ENCODE data around the gene NECTIN4. TPM values are rescaled to one million over a fixed set of nuclear protein-coding genes. Genes with fewer than 3 reads are reported as not detected.
A peak's percentile ranks its signal among the peaks of the same experiment; 100 is the strongest.

The NECTIN4 gene
- total RNA-seq, 4 donors from 2014 or later = 126 to 188 (median 164) TPM

DNA sequence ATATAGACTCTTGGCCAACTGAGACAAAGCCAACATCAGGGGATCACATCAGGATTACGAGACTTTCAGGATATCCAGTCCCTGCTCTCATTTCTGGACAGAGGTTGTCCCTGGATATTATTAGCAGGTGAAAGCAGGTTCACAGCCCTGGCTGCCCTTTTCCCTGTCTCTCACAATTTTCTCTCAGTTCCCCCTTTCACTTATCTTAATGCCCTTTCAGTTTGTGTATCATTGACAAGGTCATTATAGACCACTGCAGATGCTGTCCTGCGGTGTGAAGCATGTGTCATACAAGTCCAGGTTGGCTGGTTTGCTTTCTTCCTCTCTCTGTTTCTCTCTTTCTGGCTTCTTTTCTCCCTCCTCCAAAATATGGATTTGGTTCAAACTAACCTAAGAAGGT, 6.7 kb upstream of the NECTIN4 start:
- DNase-seq (ENCODE audit: low spot score in 2 of 2) = no peak
- Histone ChIP-seq H3K4me3 (no peak overlapping the region), H3K9me3 (no peaks in the 10 kb centered on the region), H3K27ac (peak overlapping the region; percentile 23), H3K36me3 (peaks cover 7% of the 10 kb centered on the region), H3K4me1 (peaks cover 46% of the 10 kb centered on the region), H3K27me3 (no peaks in the 10 kb centered on the region)
- TF ChIP-seq POLR2AphosphoS5 (IDR thresholded peaks at IDR 0.05) = no peak
- no peak for TF ChIP-seq POLR2A (IDR thresholded peaks at IDR 0.05)
- TF ChIP-seq, protein P1, sequence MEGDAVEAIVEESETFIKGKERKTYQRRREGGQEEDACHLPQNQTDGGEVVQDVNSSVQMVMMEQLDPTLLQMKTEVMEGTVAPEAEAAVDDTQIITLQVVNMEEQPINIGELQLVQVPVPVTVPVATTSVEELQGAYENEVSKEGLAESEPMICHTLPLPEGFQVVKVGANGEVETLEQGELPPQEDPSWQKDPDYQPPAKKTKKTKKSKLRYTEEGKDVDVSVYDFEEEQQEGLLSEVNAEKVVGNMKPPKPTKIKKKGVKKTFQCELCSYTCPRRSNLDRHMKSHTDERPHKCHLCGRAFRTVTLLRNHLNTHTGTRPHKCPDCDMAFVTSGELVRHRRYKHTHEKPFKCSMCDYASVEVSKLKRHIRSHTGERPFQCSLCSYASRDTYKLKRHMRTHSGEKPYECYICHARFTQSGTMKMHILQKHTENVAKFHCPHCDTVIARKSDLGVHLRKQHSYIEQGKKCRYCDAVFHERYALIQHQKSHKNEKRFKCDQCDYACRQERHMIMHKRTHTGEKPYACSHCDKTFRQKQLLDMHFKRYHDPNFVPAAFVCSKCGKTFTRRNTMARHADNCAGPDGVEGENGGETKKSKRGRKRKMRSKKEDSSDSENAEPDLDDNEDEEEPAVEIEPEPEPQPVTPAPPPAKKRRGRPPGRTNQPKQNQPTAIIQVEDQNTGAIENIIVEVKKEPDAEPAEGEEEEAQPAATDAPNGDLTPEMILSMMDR (IDR thresholded peaks at IDR 0.05) = no peak
- 88% methylated on average over 2 of the region's 2 CpGs for WGBS

DNA sequence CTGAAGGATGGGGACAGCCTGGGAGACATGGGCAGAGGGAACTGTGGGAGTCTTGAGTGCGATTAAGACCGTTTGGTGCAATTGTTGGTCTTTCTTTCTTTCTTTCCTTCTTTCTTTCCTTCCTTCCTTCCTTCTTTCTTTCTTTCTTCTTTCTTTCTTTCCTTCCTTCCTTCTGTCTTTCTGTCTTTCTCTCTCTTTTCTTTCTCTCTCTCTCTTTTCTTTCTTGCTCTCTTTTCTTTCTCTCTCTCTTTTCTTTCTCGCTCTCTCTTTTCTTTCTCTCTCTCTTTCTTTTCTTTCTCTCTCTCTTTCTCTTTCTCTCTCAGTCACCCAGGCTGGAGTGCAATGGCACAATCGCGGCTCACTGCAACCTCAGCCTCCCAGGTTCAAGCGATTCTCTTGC, 5.9 kb upstream of the NECTIN4 start:
- Histone ChIP-seq H3K4me3 (no peak overlapping the region), H3K4me1 (peaks cover 48% of the 10 kb centered on the region), H3K27me3 (no peaks in the 10 kb centered on the region), H3K36me3 (no peaks in the 10 kb centered on the region), H3K27ac (no peak overlapping the region), H3K9me3 (no peaks in the 10 kb centered on the region)
- WGBS = 88% methylated on average over 6 of the region's 6 CpGs
- TF ChIP-seq POLR2A (IDR thresholded peaks at IDR 0.05) (no peak), EP300 (IDR thresholded peaks at IDR 0.05) (no peak), POLR2AphosphoS5 (IDR thresholded peaks at IDR 0.05) (no peak)
- TF ChIP-seq, protein P1 (IDR thresholded peaks at IDR 0.05) = no peak
- DNase-seq (ENCODE audit: low spot score in 2 of 2) = no peak

DNA sequence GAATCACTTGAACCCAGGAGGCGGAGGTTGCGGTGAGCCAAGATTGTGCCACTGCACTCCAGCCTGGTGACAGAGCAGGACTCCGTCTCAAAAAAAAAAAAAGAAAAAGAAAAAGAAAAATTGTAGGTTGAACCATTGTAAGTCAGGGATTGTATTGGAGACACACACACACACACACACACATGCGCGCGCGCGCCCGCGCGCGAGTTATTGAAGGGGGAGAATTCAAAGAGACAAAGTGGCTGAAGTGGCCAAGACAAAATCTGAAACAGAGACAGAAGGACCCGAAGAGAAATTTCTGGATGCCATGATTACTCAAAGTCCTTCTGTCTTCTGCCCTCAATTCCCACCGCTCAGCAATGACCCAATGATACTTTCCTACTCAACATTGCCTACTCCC, 5.1 kb upstream of the NECTIN4 start:
- TF ChIP-seq POLR2AphosphoS5 (IDR thresholded peaks at IDR 0.05) (no peak), POLR2A (IDR thresholded peaks at IDR 0.05) (no peak), EP300 (IDR thresholded peaks at IDR 0.05) (no peak)
- TF ChIP-seq, protein P1 (IDR thresholded peaks at IDR 0.05) = no peak
- no peaks in the 10 kb centered on the region for H3K9me3 ChIP-seq
- DNase-seq (ENCODE audit: low spot score in 2 of 2) = no peak
- WGBS = 95% methylated on average over 14 of the region's 14 CpGs
- no peak overlapping the region for H3K4me3 ChIP-seq
- H3K27ac ChIP-seq = no peak overlapping the region
- H3K27me3 ChIP-seq = no peaks in the 10 kb centered on the region
- H3K36me3 ChIP-seq = no peaks in the 10 kb centered on the region
- H3K4me1 ChIP-seq = peaks cover 55% of the 10 kb centered on the region

DNA sequence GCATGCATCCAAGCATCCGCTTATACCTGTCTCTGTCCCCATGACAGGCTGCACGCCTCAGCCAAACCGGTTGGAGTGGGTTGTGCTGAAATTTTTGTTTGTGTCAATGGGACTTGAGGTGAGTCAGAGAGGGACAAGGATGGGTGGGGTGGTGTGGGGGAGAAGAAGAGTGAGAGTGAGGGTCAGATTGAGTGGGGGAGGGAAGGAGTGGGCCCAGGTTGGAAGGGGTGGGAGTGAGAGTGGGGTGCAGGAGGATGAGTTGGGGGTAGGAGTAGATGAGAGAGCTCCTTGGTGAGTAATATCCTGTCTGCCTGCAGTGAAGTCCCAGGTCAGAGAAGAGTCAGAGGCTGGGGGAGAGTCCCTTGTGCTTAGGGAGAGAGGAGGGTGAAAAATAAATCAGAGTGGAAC, 3.3 kb upstream of the NECTIN4 start:
- 56% methylated on average over 3 of the region's 3 CpGs for WGBS
- peak in 2 of 3 donors; percentile 6 to 25 for TF ChIP-seq POLR2AphosphoS5 (IDR thresholded peaks at IDR 0.05)
- TF ChIP-seq POLR2A (IDR thresholded peaks at IDR 0.05) = no peak
- Histone ChIP-seq H3K36me3 (no peaks in the 10 kb centered on the region), H3K9me3 (no peaks in the 10 kb centered on the region), H3K27ac (peak overlapping the region; percentile 52), H3K4me1 (peaks cover 49% of the 10 kb centered on the region), H3K27me3 (no peaks in the 10 kb centered on the region), H3K4me3 (no peak overlapping the region)
- no peak for DNase-seq (ENCODE audit: low spot score in 2 of 2)

DNA sequence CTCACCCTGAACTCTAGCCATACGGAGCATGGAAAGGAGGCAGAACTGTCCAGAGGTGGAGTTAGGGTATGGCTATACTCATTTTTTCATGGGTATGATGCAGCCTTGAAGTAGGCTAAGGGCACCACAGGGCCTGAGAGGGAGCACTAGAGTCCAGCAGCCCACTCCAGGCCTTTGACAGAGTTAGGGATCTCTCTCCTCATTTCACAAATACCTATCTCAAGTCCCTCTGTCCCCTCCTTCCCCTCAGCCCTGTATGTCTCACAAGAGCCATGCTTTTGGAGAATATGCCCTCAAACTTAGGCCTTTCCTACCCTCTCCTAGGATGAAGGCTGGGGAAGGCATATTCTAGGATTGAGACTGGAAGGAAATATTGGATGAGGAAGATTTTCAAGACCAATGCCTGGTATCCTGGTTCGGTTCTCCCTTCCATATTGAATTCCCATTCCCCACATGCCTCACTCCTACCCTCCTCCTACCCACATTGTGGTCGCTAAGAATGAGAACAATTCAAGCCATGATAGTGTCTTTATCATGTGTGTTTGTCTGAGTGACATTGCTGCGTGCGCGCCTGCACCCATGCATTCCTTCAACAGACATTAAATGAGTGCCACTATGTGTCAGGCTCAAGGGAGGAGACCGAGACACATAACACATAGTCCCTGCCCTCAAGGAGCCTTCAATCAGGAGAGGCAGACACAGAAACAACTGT, 2.6 kb upstream of the NECTIN4 start:
- H3K27ac ChIP-seq = peak overlapping the region; percentile 59
- no peaks in the 10 kb centered on the region for H3K27me3 ChIP-seq
- H3K4me1 ChIP-seq = peaks cover 43% of the 10 kb centered on the region
- no peaks in the 10 kb centered on the region for H3K9me3 ChIP-seq
- no peaks in the 10 kb centered on the region for H3K36me3 ChIP-seq
- DNase-seq (ENCODE audit: low spot score in 2 of 2) = peak in 1 of 2 donors; percentile 31
- TF ChIP-seq POLR2A (IDR thresholded peaks at IDR 0.05) (no peak), EP300 (IDR thresholded peaks at IDR 0.05) (no peak), POLR2AphosphoS5 (IDR thresholded peaks at IDR 0.05) (no peak)
- TF ChIP-seq, protein P1 (IDR thresholded peaks at IDR 0.05) = no peak
- 83% methylated on average over 7 of the region's 7 CpGs for WGBS
- H3K4me3 ChIP-seq = no peak overlapping the region
